ENCODE results near the gene IRF6.

DNA sequence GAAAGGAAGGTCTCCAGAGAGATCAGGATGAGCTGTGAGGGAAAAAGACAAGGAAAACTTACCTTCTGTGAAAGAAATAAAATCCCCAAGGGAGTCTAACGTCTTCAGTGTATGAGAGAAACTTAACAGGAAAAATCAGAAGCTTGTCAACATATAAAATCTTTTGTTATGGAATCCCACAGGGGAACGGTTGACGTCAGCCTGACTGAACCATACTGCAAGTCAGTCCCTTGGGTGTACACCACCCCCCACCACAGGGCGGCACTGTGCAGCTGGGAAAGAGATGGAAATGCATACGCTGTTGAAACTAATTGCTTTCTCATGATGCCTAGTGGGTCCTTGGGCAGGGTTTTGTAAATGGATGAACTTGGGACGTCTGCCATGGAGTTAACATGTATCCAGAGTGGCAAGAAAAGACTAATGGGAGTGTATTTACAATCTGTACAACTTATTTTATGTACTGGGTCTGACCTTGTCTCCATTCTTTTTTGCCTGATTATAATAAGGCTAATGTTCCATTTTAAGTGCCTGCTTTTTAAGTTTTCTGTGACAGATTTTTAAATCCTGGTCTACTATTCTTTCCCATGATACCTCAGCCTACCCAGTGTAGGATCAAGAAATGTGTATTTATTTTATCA, 44.5 kb upstream of the IRF6 start:
- TF ChIP-seq, protein P1, sequence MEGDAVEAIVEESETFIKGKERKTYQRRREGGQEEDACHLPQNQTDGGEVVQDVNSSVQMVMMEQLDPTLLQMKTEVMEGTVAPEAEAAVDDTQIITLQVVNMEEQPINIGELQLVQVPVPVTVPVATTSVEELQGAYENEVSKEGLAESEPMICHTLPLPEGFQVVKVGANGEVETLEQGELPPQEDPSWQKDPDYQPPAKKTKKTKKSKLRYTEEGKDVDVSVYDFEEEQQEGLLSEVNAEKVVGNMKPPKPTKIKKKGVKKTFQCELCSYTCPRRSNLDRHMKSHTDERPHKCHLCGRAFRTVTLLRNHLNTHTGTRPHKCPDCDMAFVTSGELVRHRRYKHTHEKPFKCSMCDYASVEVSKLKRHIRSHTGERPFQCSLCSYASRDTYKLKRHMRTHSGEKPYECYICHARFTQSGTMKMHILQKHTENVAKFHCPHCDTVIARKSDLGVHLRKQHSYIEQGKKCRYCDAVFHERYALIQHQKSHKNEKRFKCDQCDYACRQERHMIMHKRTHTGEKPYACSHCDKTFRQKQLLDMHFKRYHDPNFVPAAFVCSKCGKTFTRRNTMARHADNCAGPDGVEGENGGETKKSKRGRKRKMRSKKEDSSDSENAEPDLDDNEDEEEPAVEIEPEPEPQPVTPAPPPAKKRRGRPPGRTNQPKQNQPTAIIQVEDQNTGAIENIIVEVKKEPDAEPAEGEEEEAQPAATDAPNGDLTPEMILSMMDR (IDR thresholded peaks at IDR 0.05), result peak; percentile 92
- TF ChIP-seq TAF1 (IDR thresholded peaks at IDR 0.05; ENCODE audit: borderline replicate concordance, low read depth, low read length), result no peak
